Measurements from ENCODE around the gene UTS2B. TPM values are rescaled to one million over a fixed set of nuclear protein-coding genes. Genes with fewer than 3 reads are reported as not detected.

UTS2B gene
- total and polyA plus RNA-seq, 2 of the 4 experiments (the other 2 are of a cell fraction) = 0.72 to 0.79 TPM

DNA sequence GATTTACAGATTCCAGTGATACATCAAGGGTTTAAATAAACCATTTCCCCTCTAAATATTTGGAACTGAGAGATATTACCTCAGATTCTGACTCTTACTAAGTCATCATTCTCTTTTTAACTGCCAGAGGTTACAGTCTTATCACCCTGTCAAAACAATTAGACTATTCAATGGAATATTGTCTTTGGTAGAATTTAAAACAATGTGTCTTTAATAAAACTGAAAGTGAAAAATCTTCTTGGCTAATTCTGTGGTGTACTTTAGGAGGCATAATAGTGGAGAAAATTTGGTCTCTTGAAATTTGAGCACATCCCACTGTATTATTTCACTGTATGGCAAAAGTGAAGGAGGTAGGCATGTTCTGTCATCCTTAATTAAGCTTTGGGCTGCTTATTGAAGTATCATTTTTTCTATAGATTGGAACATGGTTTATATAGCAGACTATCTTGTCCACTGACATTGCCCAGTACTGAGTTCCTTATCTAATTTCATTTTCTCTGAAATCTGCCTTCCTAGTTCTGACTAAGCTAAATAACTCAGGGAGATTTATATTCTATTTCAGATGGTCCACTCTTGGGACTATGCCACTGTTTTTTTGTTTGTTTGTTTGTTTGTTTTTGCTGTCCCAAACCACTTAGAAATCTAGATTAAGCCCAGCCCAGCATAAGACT, 48.0 kb upstream of the UTS2B start:
- peak overlapping the region; percentile 9 for H2BK5ac ChIP-seq (ENCODE audit: low read depth, low read length, poor library complexity, severe bottlenecking)
- intact Hi-C loops (cut with micrococcal nuclease) = loop anchor here (5.0 kb wide), 2 partner anchors 46 to 141 kb away; partner anchors contain the start of gene UTS2B

More for the DNA sequence above, 48.0 kb upstream of the UTS2B start:
- Histone ChIP-seq H3K4me2 (ENCODE audit: low read depth, low read length) (no peak overlapping the region), H4K8ac (ENCODE audit: low read depth in 2 of 2, low read length in 2 of 2) (no peak overlapping the region), H3K27ac (ENCODE audit: insufficient read depth, low read length) (no peak overlapping the region; the same call in 1 of the 2 replicates), H2BK15ac (ENCODE audit: low read depth, low read length) (no peak overlapping the region), H3K4ac (ENCODE audit: low read depth, low read length) (no peak overlapping the region), H3K9me1 (ENCODE audit: insufficient read depth, low read length) (peaks cover 8% of the 10 kb centered on the region), H2AK5ac (ENCODE audit: low read depth, low read length) (no peak overlapping the region), H3K36me3 (ENCODE audit: control insufficient read depth, insufficient read depth, low read length) (peaks cover 21% of the 10 kb centered on the region), H3K9me3 (ENCODE audit: control insufficient read depth, insufficient read depth, low read length) (no peaks in the 10 kb centered on the region), H3K56ac (ENCODE audit: extremely low read depth, insufficient read depth, low read length) (no peak overlapping the region), H3K18ac (ENCODE audit: low read depth, low read length) (peak overlapping the region; percentile 60; the same call in 1 of the 2 replicates), H4K5ac (ENCODE audit: low read depth, low read length) (peak overlapping the region; percentile 39), H3K23ac (ENCODE audit: low read depth, low read length) (no peak overlapping the region), H3K14ac (replicated peaks; ENCODE audit: low read depth, low read length) (no peak overlapping the region), H2BK120ac (ENCODE audit: low read depth, low read length) (no peak overlapping the region), H3K79me1 (ENCODE audit: low read depth in 1 of 2, low read length in 2 of 2) (peaks cover 13 to 52% of the 10 kb centered on the region in 2 experiments), H3K4me3 (ENCODE audit: insufficient read depth, low read depth, low read length) (no peak overlapping the region), H3K9ac (ENCODE audit: low read depth, low read length) (no peak overlapping the region), H3K4me1 (ENCODE audit: control insufficient read depth, insufficient read depth, low read length) (peaks cover 12% of the 10 kb centered on the region), H3K27me3 (ENCODE audit: control insufficient read depth, insufficient read depth, low read length) (no peaks in the 10 kb centered on the region), H2BK20ac (ENCODE audit: low read depth, low read length) (no peak overlapping the region), H4K20me1 (ENCODE audit: insufficient read depth, low read length) (no peaks in the 10 kb centered on the region), H2AFZ (replicated peaks; ENCODE audit: low read length, poor library complexity) (no peak overlapping the region), H4K91ac (ENCODE audit: insufficient read depth, low read depth, low read length) (no peak overlapping the region), H2AK9ac (replicated peaks; ENCODE audit: low read depth, low read length, poor library complexity) (no peak overlapping the region)
- in situ Hi-C loops (cut with MboI; ENCODE audit: low sequenced_read_pairs) = loop anchor here (10.0 kb wide), 1 partner anchor 133 kb away; no protein-coding TSS in a partner anchor
- TF ChIP-seq RAD21 (IDR thresholded peaks at IDR 0.05; ENCODE audit: low read length) (no peak), MAZ (IDR thresholded peaks at IDR 0.05; ENCODE audit: borderline replicate concordance, low read depth, low read length) (no peak), POLR2A (IDR thresholded peaks at IDR 0.05; ENCODE audit: low read depth, low read length) (no peak), FOS (IDR thresholded peaks at IDR 0.05; ENCODE audit: low read depth, low read length) (no peak), CHD1 (IDR thresholded peaks at IDR 0.05; ENCODE audit: low read depth, low read length) (no peak), SMC3 (IDR thresholded peaks at IDR 0.05; ENCODE audit: low read depth, low read length) (no peak), MXI1 (IDR thresholded peaks at IDR 0.05; ENCODE audit: borderline replicate concordance, low read depth, low read length) (no peak), NFE2L2 (IDR thresholded peaks at IDR 0.05; ENCODE audit: low read depth, low read length) (no peak), RFX5 (IDR thresholded peaks at IDR 0.05; ENCODE audit: low read depth, low read length) (no peak), CEBPB (IDR thresholded peaks at IDR 0.05; ENCODE audit: low read depth, low read length) (no peak), RCOR1 (IDR thresholded peaks at IDR 0.05; ENCODE audit: insufficient replicate concordance, low read length) (no peak), BHLHE40 (IDR thresholded peaks at IDR 0.05; ENCODE audit: low read depth, low read length) (no peak), MAFK (IDR thresholded peaks at IDR 0.05; ENCODE audit: low read depth, low read length) (no peak)
- TF ChIP-seq, protein P1, sequence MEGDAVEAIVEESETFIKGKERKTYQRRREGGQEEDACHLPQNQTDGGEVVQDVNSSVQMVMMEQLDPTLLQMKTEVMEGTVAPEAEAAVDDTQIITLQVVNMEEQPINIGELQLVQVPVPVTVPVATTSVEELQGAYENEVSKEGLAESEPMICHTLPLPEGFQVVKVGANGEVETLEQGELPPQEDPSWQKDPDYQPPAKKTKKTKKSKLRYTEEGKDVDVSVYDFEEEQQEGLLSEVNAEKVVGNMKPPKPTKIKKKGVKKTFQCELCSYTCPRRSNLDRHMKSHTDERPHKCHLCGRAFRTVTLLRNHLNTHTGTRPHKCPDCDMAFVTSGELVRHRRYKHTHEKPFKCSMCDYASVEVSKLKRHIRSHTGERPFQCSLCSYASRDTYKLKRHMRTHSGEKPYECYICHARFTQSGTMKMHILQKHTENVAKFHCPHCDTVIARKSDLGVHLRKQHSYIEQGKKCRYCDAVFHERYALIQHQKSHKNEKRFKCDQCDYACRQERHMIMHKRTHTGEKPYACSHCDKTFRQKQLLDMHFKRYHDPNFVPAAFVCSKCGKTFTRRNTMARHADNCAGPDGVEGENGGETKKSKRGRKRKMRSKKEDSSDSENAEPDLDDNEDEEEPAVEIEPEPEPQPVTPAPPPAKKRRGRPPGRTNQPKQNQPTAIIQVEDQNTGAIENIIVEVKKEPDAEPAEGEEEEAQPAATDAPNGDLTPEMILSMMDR (conservative IDR thresholded peaks at IDR 0.05; ENCODE audit: low read depth, low read length) = no peak
- TF ChIP-seq, protein P2, sequence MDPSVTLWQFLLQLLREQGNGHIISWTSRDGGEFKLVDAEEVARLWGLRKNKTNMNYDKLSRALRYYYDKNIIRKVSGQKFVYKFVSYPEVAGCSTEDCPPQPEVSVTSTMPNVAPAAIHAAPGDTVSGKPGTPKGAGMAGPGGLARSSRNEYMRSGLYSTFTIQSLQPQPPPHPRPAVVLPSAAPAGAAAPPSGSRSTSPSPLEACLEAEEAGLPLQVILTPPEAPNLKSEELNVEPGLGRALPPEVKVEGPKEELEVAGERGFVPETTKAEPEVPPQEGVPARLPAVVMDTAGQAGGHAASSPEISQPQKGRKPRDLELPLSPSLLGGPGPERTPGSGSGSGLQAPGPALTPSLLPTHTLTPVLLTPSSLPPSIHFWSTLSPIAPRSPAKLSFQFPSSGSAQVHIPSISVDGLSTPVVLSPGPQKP (IDR thresholded peaks at IDR 0.05; ENCODE audit: borderline replicate concordance, low read depth, low read length) = no peak
- TF ChIP-seq, protein P3, sequence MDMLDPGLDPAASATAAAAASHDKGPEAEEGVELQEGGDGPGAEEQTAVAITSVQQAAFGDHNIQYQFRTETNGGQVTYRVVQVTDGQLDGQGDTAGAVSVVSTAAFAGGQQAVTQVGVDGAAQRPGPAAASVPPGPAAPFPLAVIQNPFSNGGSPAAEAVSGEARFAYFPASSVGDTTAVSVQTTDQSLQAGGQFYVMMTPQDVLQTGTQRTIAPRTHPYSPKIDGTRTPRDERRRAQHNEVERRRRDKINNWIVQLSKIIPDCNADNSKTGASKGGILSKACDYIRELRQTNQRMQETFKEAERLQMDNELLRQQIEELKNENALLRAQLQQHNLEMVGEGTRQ (IDR thresholded peaks at IDR 0.05; ENCODE audit: low read depth, low read length) = no peak
- ChIA-PET CTCF (interaction anchor here (0.5 kb wide), 1 partner anchor 41 kb away, joined by 3 read pairs; no protein-coding TSS in a partner anchor), POLR2A (ENCODE audit: unreplicated experiment) (no interaction called here)
- DNase-seq (no peak), ATAC-seq (ENCODE audit: low read depth) (no peak)
- no TSS peak for BruUV-seq (replicated peaks)
- dilution Hi-C loops (cut with HindIII; ENCODE audit: low sequenced_read_pairs, unreplicated experiment) = no loop called here

Data from IMR-90 (cell line).